SKM-1 (cell line): ENCODE measurements around the gene WDR75.

ENCODE experiments used
- DNase-seq: peaks from one replicate; lab custom pipeline; 2025; ENCODE audit not compliant: unreplicated experiment; lab: John Stamatoyannopoulos, UW

WDR75 gene

GRCh38 chr2:189498205-189498604 is 56.9 kb downstream of the WDR75 start:
- no peak for DNase-seq

- DNase-seq: no peak
Measured at GRCh38 chr2:189499137-189499536, 57.9 kb downstream of the WDR75 start.

DNA sequence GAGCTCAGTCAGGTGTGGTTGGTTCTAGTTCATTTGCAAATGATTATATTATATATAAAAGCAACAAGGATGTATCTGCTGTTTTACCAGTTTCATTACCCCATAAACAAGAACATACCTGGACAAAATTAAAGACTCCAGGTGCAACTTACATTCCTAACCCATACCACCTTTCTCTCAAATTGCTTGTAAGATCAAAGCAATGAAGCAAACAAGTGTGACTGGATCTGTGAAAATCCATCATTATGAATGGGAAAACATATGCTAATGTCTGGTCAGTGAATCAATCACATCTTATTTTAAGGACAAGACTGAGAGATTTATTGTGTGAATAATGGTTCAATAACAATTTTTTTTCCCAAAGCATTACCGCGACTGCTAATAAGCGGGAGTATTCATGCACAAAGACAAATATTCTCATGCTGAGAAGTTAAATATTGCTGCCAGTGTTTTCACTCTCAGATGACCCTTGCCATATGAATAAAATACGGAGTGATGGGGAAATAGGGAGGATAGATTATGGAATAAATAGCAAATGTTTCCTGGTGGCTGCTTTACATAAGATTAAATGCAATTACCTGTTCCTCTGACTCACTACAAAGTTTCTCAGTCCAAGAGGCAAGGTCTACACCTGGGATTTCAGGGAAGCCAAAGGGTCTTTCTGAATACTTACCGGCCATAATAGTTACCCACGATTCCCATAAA is 59.3 kb downstream of the WDR75 start:
- no peak for DNase-seq

DNA sequence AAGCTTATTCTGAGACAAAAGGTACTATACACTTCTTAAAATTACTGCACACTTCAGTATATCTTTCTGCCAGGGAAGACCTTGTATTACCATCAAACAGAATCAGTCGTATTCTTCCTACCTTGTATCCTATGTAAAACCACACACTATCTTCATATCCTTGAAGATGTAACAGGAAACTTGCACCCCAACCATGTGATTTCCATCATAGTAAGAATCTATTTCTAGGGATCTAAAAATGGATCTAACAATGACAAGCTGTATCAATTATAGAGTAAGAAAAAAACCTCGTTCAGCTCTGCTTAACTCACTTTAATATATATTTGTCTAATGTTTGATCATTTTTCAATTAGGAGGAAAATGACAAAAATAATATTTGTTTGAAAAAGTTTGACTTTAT is 60.2 kb downstream of the WDR75 start:
- no peak for DNase-seq

- no peak for DNase-seq
Measured at GRCh38 chr2:189502714-189503113, 61.4 kb downstream of the WDR75 start.

GRCh38 chr2:189504238-189504637 is 63.0 kb downstream of the WDR75 start:
- no peak for DNase-seq

DNA sequence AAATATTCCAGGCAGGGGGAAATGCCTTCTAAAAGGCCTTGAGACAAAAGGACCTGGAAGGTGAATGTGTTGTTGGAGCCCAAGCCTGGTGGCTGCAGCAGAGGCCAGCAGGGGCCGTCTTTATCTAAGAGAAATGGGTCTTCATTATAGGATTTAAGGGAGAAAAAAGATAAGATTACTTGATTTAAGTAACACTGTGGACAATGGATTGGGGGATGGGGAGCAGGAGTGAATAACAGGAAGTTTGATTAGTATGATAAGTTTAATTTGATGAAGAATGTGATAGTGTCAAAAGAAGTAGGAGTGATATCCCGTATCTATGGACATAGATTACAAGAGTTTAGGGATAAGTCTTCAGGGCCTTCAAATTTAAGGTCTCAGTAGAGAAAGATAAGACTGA is 64.2 kb downstream of the WDR75 start:
- no peak for DNase-seq

DNA sequence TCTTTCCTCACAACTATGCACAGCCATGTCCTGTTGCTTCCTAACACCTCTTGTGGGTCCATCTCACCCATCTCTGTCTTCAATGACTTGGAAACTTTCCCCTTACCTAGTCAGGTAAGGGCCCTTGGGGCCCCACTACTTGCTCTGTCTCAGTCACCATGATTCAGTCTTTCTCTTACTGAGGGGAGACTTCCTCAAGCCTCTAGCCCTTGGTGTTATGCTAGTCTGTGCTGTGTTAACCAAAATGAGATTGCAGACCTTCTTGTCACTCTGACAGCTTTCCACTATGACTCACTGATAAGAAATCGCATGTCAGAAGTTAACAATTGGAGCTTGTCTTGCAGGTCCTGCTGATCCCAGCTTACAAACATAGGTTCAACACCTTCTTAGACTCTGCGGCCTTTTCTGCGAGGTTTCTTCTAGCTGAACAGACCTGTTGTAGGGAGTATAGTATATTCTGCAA is 65.3 kb downstream of the WDR75 start:
- no peak for DNase-seq

GRCh38 chr2:189511210-189511959 is 70.1 kb downstream of the WDR75 start:
- DNase-seq: no peak

GRCh38 chr2:189511960-189512319 is 70.7 kb downstream of the WDR75 start:
- no peak for DNase-seq

- no peak for DNase-seq
Measured at GRCh38 chr2:189512879-189513278, 71.6 kb downstream of the WDR75 start.

DNA sequence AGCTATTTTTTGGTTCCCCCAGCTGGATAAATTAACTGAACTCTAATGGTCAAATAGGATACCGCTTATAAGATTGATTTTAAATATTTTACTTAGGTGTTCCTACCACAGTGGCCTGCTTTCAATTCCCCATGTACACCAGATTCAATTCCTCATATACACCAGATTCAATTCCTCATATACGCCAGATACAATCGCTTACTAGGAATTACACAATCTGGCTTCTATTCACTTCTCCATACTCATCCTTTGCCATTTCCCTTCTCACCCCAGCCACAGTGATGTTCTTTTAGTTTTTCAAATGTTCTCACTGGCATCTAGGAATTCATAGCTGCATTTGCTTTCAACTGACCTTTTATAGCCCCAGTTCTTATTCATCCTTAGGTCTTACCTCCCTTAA is 72.8 kb downstream of the WDR75 start:
- peak; percentile 55 for DNase-seq

DNA sequence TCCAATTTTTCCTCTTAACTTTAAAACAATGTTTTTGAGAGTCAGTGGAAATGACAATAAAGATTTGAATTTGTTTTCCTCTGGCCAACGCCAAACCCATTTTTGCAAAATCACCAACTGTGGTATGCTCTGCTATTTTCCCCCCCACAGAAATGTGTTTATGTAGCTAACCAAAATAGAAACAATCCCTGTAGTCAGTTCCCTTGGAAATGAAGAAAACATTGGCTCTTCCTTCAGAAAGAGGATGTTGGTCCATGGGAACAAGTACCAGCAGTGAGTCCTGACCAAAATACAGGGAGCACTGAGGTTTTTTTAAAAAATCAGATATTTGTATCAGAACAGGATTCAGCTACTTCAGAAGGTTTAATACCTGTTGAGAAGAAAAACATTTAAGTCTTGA is 74.0 kb downstream of the WDR75 start:
- no peak for DNase-seq

GRCh38 chr2:189516546-189516945 is 75.3 kb downstream of the WDR75 start:
- no peak for DNase-seq

DNA sequence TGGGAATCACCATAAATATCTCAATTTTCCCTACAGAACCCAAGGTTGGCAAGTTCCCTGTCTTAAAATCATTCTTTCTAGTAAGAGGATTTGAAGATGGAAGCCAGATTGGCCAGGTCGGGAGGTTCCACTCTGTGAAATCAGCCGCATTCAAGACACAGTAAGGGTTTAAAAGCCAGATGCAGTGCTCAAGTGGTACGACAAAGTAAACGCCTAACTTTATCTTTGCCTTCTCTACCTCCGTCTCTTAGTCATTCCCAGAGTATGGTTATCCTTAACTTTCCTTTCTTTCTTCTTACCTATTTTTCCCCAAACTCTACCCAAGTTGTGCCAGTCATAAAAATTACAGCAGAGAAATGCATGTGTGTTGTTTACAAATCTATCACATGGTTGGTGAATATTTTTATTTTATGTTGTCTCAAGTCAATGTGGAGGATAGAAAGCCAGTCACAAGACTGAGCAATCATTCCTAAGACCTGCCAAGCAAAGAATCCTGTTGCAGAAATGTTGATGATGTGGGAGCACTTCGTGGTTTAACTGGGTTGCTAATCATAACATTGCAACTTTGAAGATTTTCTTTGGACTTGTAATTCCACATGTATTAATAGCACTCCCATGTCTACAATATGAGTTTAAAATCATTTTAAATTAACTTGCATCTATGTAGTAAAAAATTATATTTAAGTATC is 76.7 kb downstream of the WDR75 start:
- no peak for DNase-seq

- DNase-seq: no peak
Measured at GRCh38 chr2:189519631-189520387, 78.5 kb downstream of the WDR75 start.

GRCh38 chr2:189521699-189522434 is 80.6 kb downstream of the WDR75 start:
- DNase-seq: no peak

GRCh38 chr2:189522435-189523151 is 81.3 kb downstream of the WDR75 start:
- no peak for DNase-seq

- no peak for DNase-seq
Measured at GRCh38 chr2:189524746-189525145, 83.5 kb downstream of the WDR75 start.
